IPS-15b (cell line): ENCODE results near the gene LCE2D.
"Not testable (repeated sequence)": the region's sequence is repeated elsewhere in the genome, so short reads cannot be mapped to it uniquely, and the experiment has no call there.

Experiments
- H3K27me3 ChIP-seq: one replicate; pipeline ENCODE4 v1.6.1; 2013; ENCODE audit warnings: low read length; ENCODE audit not compliant: control insufficient read depth, insufficient read depth
- H3K36me3 ChIP-seq: one replicate; pipeline ENCODE4 v1.6.1; 2013; ENCODE audit warnings: low read length; ENCODE audit not compliant: control insufficient read depth, insufficient read depth
- H3K4me1 ChIP-seq: one replicate; pipeline ENCODE4 v1.6.1; 2013; ENCODE audit warnings: mild to moderate bottlenecking, low read length; ENCODE audit not compliant: control insufficient read depth, insufficient read depth
- H3K4me3 ChIP-seq: one replicate; pipeline ENCODE4 v1.5.1; 2013; ENCODE audit warnings: low read depth, low read length
- H3K9ac ChIP-seq: one replicate; pipeline ENCODE4 v1.6.1; 2013; ENCODE audit warnings: low read depth, mild to moderate bottlenecking, low read length
- H3K9me3 ChIP-seq: one replicate; pipeline ENCODE4 v1.6.1; 2013; ENCODE audit warnings: mild to moderate bottlenecking, low read length; ENCODE audit not compliant: control insufficient read depth, insufficient read depth

Gene LCE2D

GRCh38 chr1:152656459-152656858, 6.7 kb upstream of the LCE2D start:
- Histone ChIP-seq H3K27me3 (no peaks in the 10 kb centered on the region), H3K9me3 (peaks cover 12% of the 10 kb centered on the region), H3K4me3 (no peak overlapping the region), H3K4me1 (no peaks in the 10 kb centered on the region), H3K9ac (no peak overlapping the region), H3K36me3 (no peaks in the 10 kb centered on the region)

- H3K36me3 ChIP-seq: no peaks in the 10 kb centered on the region
- H3K4me1 ChIP-seq: no peaks in the 10 kb centered on the region
- peaks cover 12% of the 10 kb centered on the region for H3K9me3 ChIP-seq
- H3K4me3 ChIP-seq: no peak overlapping the region
- H3K27me3 ChIP-seq: no peaks in the 10 kb centered on the region
- H3K9ac ChIP-seq: no peak overlapping the region
Observed at GRCh38 chr1:152657677-152658076, 5.5 kb upstream of the LCE2D start.

DNA sequence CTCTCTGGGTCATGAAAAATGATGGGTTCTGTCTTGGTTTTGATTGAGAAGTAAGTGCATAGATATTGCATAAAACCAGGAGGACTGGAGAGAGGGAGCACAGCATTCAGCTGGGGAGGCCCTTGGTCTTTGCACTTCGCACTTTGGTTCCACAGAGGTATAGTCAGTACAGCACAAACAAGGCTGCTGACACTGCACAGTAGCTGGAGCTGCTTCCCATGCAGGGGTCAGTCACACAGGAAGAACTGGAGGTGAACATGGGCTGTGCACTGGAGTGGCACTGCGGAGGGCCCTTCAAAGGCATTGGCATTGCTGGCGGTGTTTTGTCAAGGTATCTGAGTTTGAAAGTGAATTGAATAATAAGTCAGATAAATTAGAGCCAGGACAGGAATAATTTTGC, 4.5 kb upstream of the LCE2D start:
- no peaks in the 10 kb centered on the region for H3K27me3 ChIP-seq
- no peak overlapping the region for H3K4me3 ChIP-seq
- H3K9me3 ChIP-seq: peaks cover 12% of the 10 kb centered on the region
- H3K36me3 ChIP-seq: no peaks in the 10 kb centered on the region
- no peaks in the 10 kb centered on the region for H3K4me1 ChIP-seq
- no peak overlapping the region for H3K9ac ChIP-seq

DNA sequence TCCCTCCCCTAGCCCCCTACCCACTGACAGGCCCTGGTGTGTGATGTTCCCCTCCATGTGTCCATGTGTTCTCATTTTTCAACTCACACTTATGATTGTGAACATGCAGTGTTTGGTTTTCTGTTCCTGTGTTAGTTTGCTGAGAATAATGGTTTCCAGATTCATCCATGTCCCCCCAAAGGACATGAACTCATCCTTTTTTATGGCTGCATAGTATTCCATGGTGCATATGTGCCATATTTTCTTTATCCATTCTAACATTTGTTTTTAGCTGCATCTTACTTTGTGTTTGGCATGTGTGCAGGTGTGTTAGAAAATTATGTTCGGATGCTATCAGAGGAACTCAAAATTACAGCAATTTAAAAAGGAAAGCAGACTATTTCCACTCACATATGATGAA, 3.0 kb downstream of the LCE2D start:
- not testable (repeated sequence) for H3K27me3 ChIP-seq, H3K9ac ChIP-seq, H3K4me3 ChIP-seq, H3K36me3 ChIP-seq, H3K4me1 ChIP-seq
- H3K9me3 ChIP-seq: peaks cover 19% of the 10 kb centered on the region

- no peaks in the 10 kb centered on the region for H3K27me3 ChIP-seq
- no peaks in the 10 kb centered on the region for H3K36me3 ChIP-seq
Observed at GRCh38 chr1:152667648-152668047, 4.5 kb downstream of the LCE2D start.

GRCh38 chr1:152673016-152673415, 9.8 kb downstream of the LCE2D start:
- H3K36me3 ChIP-seq: no peaks in the 10 kb centered on the region
- H3K4me1 ChIP-seq: no peaks in the 10 kb centered on the region
- H3K4me3 ChIP-seq: no peak overlapping the region
- no peaks in the 10 kb centered on the region for H3K27me3 ChIP-seq
- peaks cover 19% of the 10 kb centered on the region for H3K9me3 ChIP-seq
- no peak overlapping the region for H3K9ac ChIP-seq

More at GRCh38 chr1:152667648-152668047, 4.5 kb downstream of the LCE2D start:
- Histone ChIP-seq H3K4me3 (no peak overlapping the region), H3K9ac (no peak overlapping the region), H3K4me1 (no peaks in the 10 kb centered on the region), H3K9me3 (peaks cover 23% of the 10 kb centered on the region)

GRCh38 chr1:152674983-152675382, 11.8 kb downstream of the LCE2D start, which contains the start of gene LCE2C:
LCE2C (plus strand) TSS chr1:152675279; CDS start chr1:152676016, 737 bp downstream.
- not testable (repeated sequence) for H3K4me3 ChIP-seq, H3K4me1 ChIP-seq, H3K9ac ChIP-seq, H3K36me3 ChIP-seq, H3K27me3 ChIP-seq
- peaks cover 16% of the 10 kb centered on the region for H3K9me3 ChIP-seq

DNA sequence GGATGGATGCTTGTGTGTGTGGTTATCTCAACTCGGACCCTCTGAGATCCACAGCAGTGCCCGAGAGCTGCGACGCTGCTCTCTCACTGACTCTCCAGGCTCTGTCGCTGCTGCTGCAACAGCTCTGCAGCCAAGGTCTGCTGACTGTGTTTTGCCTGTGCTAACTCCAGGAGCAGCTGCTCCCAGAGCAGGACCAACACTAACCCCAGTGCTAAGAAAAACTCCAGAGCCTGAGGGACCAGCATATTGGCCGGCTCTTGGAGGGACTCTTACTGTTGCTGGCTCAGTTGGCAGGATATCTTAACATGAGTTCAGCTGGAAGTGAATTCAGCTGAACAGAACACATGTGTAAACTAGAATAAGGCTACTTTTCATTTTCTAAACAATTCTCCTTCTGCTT, 16.3 kb downstream of the LCE2D start:
- H3K9ac ChIP-seq: no peak overlapping the region
- no peaks in the 10 kb centered on the region for H3K27me3 ChIP-seq
- H3K4me1 ChIP-seq: no peaks in the 10 kb centered on the region
- no peaks in the 10 kb centered on the region for H3K36me3 ChIP-seq
- no peak overlapping the region for H3K4me3 ChIP-seq
- peaks cover 18% of the 10 kb centered on the region for H3K9me3 ChIP-seq

DNA sequence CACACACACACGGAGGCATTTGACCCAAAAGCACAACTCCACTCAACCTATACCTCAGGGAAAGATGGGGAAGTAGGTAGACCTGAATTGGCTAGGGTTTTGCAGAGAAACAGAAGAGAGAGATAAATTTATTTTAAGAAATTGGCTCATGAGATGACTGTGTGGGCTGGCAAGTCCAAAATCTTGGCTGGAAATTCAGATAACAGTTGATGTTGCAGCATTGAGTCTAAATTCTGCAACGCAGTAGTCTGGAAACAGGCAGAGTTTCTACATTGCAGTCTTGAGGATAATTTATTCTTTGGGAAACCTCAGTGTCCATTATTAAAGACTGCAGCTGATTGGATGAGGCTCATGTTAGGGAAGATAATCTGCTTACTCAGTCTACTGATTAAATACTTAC, 18.4 kb downstream of the LCE2D start:
- H3K9me3 ChIP-seq: peaks cover 22% of the 10 kb centered on the region
- H3K9ac ChIP-seq: no peak overlapping the region
- H3K36me3 ChIP-seq: no peaks in the 10 kb centered on the region
- H3K27me3 ChIP-seq: no peaks in the 10 kb centered on the region
- H3K4me1 ChIP-seq: no peaks in the 10 kb centered on the region
- no peak overlapping the region for H3K4me3 ChIP-seq

DNA sequence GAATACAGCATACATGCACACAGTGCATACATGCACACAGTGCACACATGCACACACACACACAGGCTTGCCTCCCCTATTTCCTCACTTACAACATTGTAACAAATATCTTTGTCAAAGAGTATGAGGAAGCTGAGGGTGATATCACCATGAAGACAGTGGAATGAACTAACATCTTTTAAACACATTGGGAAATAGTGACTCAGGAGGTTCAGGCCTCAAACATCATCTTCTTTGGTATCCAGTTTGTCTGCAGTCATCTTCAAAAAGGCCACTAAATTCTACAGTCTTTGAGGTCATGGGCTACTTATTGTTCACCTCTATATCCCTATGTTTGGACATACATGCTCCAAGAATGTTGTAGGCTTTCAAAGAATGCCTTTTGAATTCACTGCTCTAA, 20.7 kb downstream of the LCE2D start:
- no peaks in the 10 kb centered on the region for H3K27me3 ChIP-seq
- no peak overlapping the region for H3K9ac ChIP-seq
- no peak overlapping the region for H3K4me3 ChIP-seq
- H3K4me1 ChIP-seq: no peaks in the 10 kb centered on the region
- no peaks in the 10 kb centered on the region for H3K36me3 ChIP-seq
- peaks cover 15% of the 10 kb centered on the region for H3K9me3 ChIP-seq

DNA sequence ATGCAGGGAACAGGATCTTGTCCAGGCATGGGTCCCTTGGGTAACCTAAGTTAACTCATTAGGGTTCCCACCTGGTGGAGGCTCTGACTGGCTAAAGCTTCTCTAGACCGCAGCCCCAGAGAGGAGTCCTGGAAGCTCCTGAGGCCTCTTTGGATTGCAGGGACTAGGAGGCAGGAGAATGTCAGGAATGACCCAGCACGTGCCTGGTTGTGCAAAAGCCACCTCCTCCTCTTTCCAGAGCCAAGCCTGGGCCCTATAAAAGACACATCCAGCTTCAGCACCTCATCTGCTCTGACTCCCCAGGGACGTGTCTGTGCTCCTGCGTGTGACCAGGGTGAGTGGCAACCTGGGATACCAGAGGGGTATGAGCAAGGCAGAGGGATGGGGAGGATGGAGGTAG, 22.6 kb downstream of the LCE2D start, which contains the start of gene LCE2B:
Gene LCE2B (plus strand): TSS at position 301 of the 400 bp plus-strand sequence. CDS start 721 bp downstream, outside the sequence.
- not testable (repeated sequence) for H3K9ac ChIP-seq, H3K36me3 ChIP-seq, H3K4me1 ChIP-seq, H3K4me3 ChIP-seq, H3K27me3 ChIP-seq
- peaks cover 15% of the 10 kb centered on the region for H3K9me3 ChIP-seq

DNA sequence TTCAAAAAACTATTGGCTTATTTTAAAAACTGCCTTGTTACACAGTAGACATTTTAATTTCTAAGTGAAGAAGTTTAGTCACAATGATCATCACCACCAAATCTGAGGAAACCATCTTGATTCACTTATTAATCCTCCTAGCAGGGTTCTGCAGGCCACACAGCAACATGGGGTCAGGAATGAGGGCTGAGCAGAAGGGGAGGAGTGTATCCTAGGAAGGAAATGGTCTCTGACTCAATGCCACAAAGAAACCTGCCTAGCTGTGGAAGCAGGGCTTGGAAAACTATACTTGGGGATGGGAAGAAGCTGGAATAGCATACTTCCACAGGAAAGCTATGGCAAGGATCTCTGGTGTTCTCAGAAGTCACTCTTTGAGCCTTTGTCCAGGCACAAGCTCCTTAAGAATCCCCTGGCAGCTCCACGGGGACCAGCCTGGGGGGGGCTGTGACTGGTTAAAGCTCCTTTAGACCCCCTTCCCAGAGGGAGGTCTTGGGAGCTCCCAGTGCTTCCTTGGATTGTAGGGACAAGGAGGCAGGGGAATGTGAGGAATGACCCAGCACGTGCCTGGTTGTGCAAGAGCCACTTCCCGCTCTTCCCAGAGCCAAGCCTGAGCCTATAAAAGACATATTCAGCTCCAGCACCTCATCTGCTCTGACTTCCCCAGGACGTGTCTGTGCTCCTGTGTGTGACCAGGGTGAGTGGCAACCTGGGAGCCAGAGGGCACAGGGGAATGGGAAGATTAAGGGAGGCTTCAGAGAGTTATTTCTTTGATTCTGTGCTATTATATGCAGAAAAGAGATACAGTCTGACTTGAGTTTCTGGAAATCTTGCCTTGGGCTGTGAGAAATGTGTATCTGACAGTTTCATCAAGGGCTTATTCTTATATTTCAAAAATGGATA, 34.8 kb downstream of the LCE2D start, which contains the start of gene LCE2A:
Gene LCE2A (plus strand): TSS at position 645 of the 900 bp plus-strand sequence. CDS start 557 bp downstream, outside the sequence.
- Histone ChIP-seq H3K27me3 (no peaks in the 10 kb centered on the region), H3K9ac (no peak within 1 kb of the TSS), H3K9me3 (peaks cover 15% of the 10 kb centered on the region), H3K36me3 (no peaks in the 10 kb centered on the region), H3K4me3 (no peak within 1 kb of the TSS), H3K4me1 (no peaks in the 10 kb centered on the region)
